Loucy (cell line): Measurements from ENCODE around the gene ZBTB7B.

Experiments used
- CTCF ChIP-seq: fragments of 200-600 bp; sonication (generic); conservative IDR thresholded peaks from 2 replicates; pipeline ENCODE4 v1.5.1; 2014; ENCODE audit warnings: mild to moderate bottlenecking, antibody characterized with exemption, low read length
- EZH2phosphoT487 ChIP-seq: fragments of 200-600 bp; IDR thresholded peaks from 2 replicates; pipeline ENCODE4 v1.6.1; 2018; ENCODE audit warnings: antibody characterized with exemption, mild to moderate bottlenecking, moderate library complexity, borderline replicate concordance

DNA sequence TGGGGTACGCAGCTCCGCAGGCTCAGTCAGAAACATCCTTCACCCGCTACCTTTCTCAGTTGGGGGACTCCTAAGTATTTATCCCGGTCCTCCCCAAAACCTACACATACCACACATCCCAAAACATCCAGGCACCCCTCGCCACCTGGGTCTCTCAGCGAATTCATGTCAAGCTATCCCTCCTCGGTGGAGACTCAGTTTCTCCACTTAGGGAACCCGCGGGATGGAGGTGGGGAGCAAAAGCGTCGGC is 1.3 kb upstream of the ZBTB7B start:
- TF ChIP-seq CTCF, result no peak
- TF ChIP-seq EZH2phosphoT487, result no peak
